Body of pancreas (tissue), 4 donors: ENCODE measurements around the gene STK39. TPM values are rescaled to one million over a fixed set of nuclear protein-coding genes. Genes with fewer than 3 reads are reported as not detected.

Experiments
- ATAC-seq: fragments of 150-250 bp; one replicate; pipeline ENCODE4 v1.9.1; 2016
- DNase-seq, 4 donors: peaks; one replicate each; pipeline ENCODE4 v3.0.0-alpha.2; 2019
- H3K27ac ChIP-seq, 4 donors: fragments of 200-600 bp; sonication (generic); 1 replicate in 3 of 4; 2 replicates in 1 of 4; pipeline versions ENCODE4 v1.5.1 to v1.6.1; 2016 to 2019; ENCODE audit warnings: mild to moderate bottlenecking in 1 of 4, mixed read lengths in 1 of 4, moderate library complexity in 1 of 4
- H3K27me3 ChIP-seq, 2 donors: fragments of 200-600 bp; sonication (generic); one replicate each; pipeline ENCODE4 v1.6.0; 2016; ENCODE audit warnings: mild to moderate bottlenecking in 1 of 2
- H3K36me3 ChIP-seq, 2 donors: fragments of 200-600 bp; sonication (generic); replicated peaks in 1 of 2; 2 replicates each; pipeline ENCODE4 v1.5.1; 2016; ENCODE audit warnings: low read depth in 2 of 2; ENCODE audit not compliant: insufficient read depth in 1 of 2
- H3K4me1 ChIP-seq: fragments of 200-600 bp; sonication (generic); one replicate; pipeline ENCODE4 v1.6.0; 2016
- H3K4me3 ChIP-seq, 2 donors: fragments of 200-600 bp; sonication (generic); 1 replicate in 1 of 2; 2 replicates in 1 of 2; pipeline ENCODE4 v1.5.1; 2016 to 2019
- H3K9me3 ChIP-seq, 3 donors: fragments of 200-600 bp; sonication (generic); 1 replicate in 2 of 3; 2 replicates in 1 of 3; pipeline ENCODE4 v1.5.1; 2016
- CTCF ChIP-seq, 7 experiments: fragments of 450-650 bp in 4 of 7; fragments of 200-600 bp in 3 of 7; sonication (generic) in 3 of 7; IDR thresholded peaks; one replicate each; pipeline ENCODE4 v1.5.1; 2016 to 2019; ENCODE audit warnings: antibody characterized with exemption in 7 of 7
- POLR2A ChIP-seq, 3 donors: fragments of 450-650 bp; IDR thresholded peaks; one replicate each; pipeline ENCODE4 v1.6.1; 2016; ENCODE audit warnings: antibody characterized with exemption in 3 of 3, mild to moderate bottlenecking in 2 of 3
- WGBS, 2 donors: methylation state at CpG; one replicate each; pipeline ENCODE4 v1.1.5; 2017; 5-methylcytosine and 5-hydroxymethylcytosine counted together
- intact Hi-C: fragments of 100-400 bp; cut with DNase I; formaldehyde crosslinking; loops from one replicate; pipeline ENCODE4 v1.15.1; 2023
- total RNA-seq, 2 donors: library from RNA; depleted of rRNA; stranded (reverse); fragments of >200 nt; gene quantifications; one replicate each; pipeline ENCODE4 v1.1.0, GENCODE V29; 2016

Gene STK39
- total RNA-seq, 2 donors from 2014 or later = 12.9 to 15.8 TPM

GRCh38 chr2:167963899-167964649, 283.3 kb downstream of the STK39 start:
- intact Hi-C loops = no loop called here
- DNase-seq (no peak), ATAC-seq (no peak)
- Histone ChIP-seq H3K27ac (no peak overlapping the region), H3K27me3 (no peaks in the 10 kb centered on the region), H3K4me1 (no peaks in the 10 kb centered on the region), H3K36me3 (no peaks in the 10 kb centered on the region), H3K4me3 (no peak overlapping the region), H3K9me3 (no peaks in the 10 kb centered on the region)
- 92 to 98% methylated on average over 9 of the region's 9 CpGs for WGBS, 2 donors
- TF ChIP-seq POLR2A (IDR thresholded peaks at IDR 0.05) = no peak
- TF ChIP-seq CTCF (IDR thresholded peaks at IDR 0.05) = no peak

- no peak for ATAC-seq
- Histone ChIP-seq H3K27ac (no peak overlapping the region), H3K4me1 (no peaks in the 10 kb centered on the region), H3K4me3 (no peak overlapping the region), H3K9me3 (no peaks in the 10 kb centered on the region), H3K36me3 (no peaks in the 10 kb centered on the region), H3K27me3 (no peaks in the 10 kb centered on the region)
- 86 to 88% methylated on average over 10 of the region's 10 CpGs for WGBS, 2 donors
- no peak for TF ChIP-seq POLR2A (IDR thresholded peaks at IDR 0.05)
- TF ChIP-seq CTCF (IDR thresholded peaks at IDR 0.05) = no peak
- intact Hi-C loops = no loop called here
- DNase-seq = no peak
Measured at GRCh38 chr2:167962436-167963226, 284.8 kb downstream of the STK39 start.

- Histone ChIP-seq H3K27ac (no peak overlapping the region), H3K4me1 (no peaks in the 10 kb centered on the region), H3K4me3 (no peak overlapping the region), H3K36me3 (no peaks in the 10 kb centered on the region), H3K9me3 (no peaks in the 10 kb centered on the region), H3K27me3 (no peaks in the 10 kb centered on the region)
- no peak for DNase-seq
- intact Hi-C loops = no loop called here
- 94 to 96% methylated on average over 3 of the region's 3 CpGs for WGBS, 2 donors
- TF ChIP-seq CTCF (IDR thresholded peaks at IDR 0.05) (no peak), POLR2A (IDR thresholded peaks at IDR 0.05) (no peak)
- no peak for ATAC-seq
Measured at GRCh38 chr2:167961536-167962048, 285.8 kb downstream of the STK39 start.

- no peak for DNase-seq
- intact Hi-C loops = no loop called here
- no peak for ATAC-seq
- WGBS, 2 donors = 77 to 83% methylated on average over 9 of the region's 9 CpGs
- no peak overlapping the region for H3K27ac ChIP-seq
- H3K4me3 ChIP-seq = no peak overlapping the region
- no peaks in the 10 kb centered on the region for H3K27me3 ChIP-seq
- no peaks in the 10 kb centered on the region for H3K4me1 ChIP-seq
- TF ChIP-seq CTCF (IDR thresholded peaks at IDR 0.05) = no peak
- no peak for TF ChIP-seq POLR2A (IDR thresholded peaks at IDR 0.05)
- H3K9me3 ChIP-seq = no peaks in the 10 kb centered on the region
- no peaks in the 10 kb centered on the region for H3K36me3 ChIP-seq
Measured at GRCh38 chr2:167960089-167960747, 287.2 kb downstream of the STK39 start.
